ENCODE results near the gene SETDB1. TPM values are rescaled to one million over a fixed set of nuclear protein-coding genes. Genes with fewer than 3 reads are reported as not detected.

SETDB1 gene
- total and polyA plus RNA-seq, 7 donors, result 5.5 to 36.0 (median 24.5) TPM

GRCh38 chr1:150994248-150994647 is 68.1 kb downstream of the SETDB1 start:
- Histone ChIP-seq H3K36me3 (peaks cover 7 to 29% (median 23%) of the 10 kb centered on the region in 4 donors), H3K4me3 (no peak overlapping the region), H3K4me1 (peaks cover 0 to 12% (median 0%) of the 10 kb centered on the region in 4 donors), H3K27me3 (no peaks in the 10 kb centered on the region), H3K27ac (no peak overlapping the region), H3K9me3 (no peaks in the 10 kb centered on the region)
- intact Hi-C loops (cut with DNase I), result no loop called here
- no peak for TF ChIP-seq POLR2A (IDR thresholded peaks at IDR 0.05)
- no peak for DNase-seq
- WGBS, 2 donors, result 81 to 87% methylated on average over 3 of the region's 3 CpGs

- peak overlapping the region; percentile 38 to 64 (median 63) for H3K27ac ChIP-seq
- intact Hi-C loops (cut with DNase I), result no loop called here
- H3K36me3 ChIP-seq, result peaks cover 9 to 40% (median 27%) of the 10 kb centered on the region in 4 donors
These were observed 69.3 kb downstream of the SETDB1 start for GRCh38 chr1:150995460-150995859.

GRCh38 chr1:150995896-150996295 is 69.7 kb downstream of the SETDB1 start:
- Histone ChIP-seq H3K27ac (peak overlapping the region; percentile 38 to 64 (median 63)), H3K36me3 (peaks cover 9 to 44% (median 28%) of the 10 kb centered on the region in 4 donors), H3K27me3 (no peaks in the 10 kb centered on the region), H3K4me3 (no peak overlapping the region), H3K4me1 (peaks cover 0 to 12% (median 0%) of the 10 kb centered on the region in 4 donors), H3K9me3 (no peaks in the 10 kb centered on the region)
- peak; percentile 80 for DNase-seq
- 34 to 52% methylated on average over 9 of the region's 9 CpGs for WGBS, 2 donors
- intact Hi-C loops (cut with DNase I), result no loop called here
- TF ChIP-seq POLR2AphosphoS5 (IDR thresholded peaks at IDR 0.05), result no peak
- TF ChIP-seq CTCF (IDR thresholded peaks at IDR 0.05), result peak; percentile 76 to 86 (median 80)

More at GRCh38 chr1:150995460-150995859, 69.3 kb downstream of the SETDB1 start:
- no peak for TF ChIP-seq POLR2A (IDR thresholded peaks at IDR 0.05)
- TF ChIP-seq POLR2AphosphoS5 (IDR thresholded peaks at IDR 0.05), result no peak
- TF ChIP-seq EP300 (IDR thresholded peaks at IDR 0.05), result no peak
- TF ChIP-seq CTCF (IDR thresholded peaks at IDR 0.05), result no peak
- H3K9me3 ChIP-seq, result no peaks in the 10 kb centered on the region
- WGBS, 2 donors, result 45 to 70% methylated on average over 4 of the region's 4 CpGs
- H3K27me3 ChIP-seq, result no peaks in the 10 kb centered on the region
- H3K4me1 ChIP-seq, result peaks cover 0 to 12% (median 0%) of the 10 kb centered on the region in 4 donors
- H3K4me3 ChIP-seq, result no peak overlapping the region
- DNase-seq, result no peak

- H3K27ac ChIP-seq, result no peak overlapping the region
- peaks cover 0 to 15% (median 1%) of the 10 kb centered on the region in 4 donors for H3K4me1 ChIP-seq
- H3K4me3 ChIP-seq, result no peak overlapping the region
- H3K36me3 ChIP-seq, result peaks cover 9 to 59% (median 34%) of the 10 kb centered on the region in 4 donors
- TF ChIP-seq POLR2A (IDR thresholded peaks at IDR 0.05) (no peak), POLR2AphosphoS5 (IDR thresholded peaks at IDR 0.05) (no peak)
- 91 to 92% methylated on average over 20 of the region's 20 CpGs for WGBS, 2 donors
- H3K9me3 ChIP-seq, result no peaks in the 10 kb centered on the region
- no peaks in the 10 kb centered on the region for H3K27me3 ChIP-seq
- DNase-seq, result no peak
- intact Hi-C loops (cut with DNase I), result no loop called here
These were observed 71.1 kb downstream of the SETDB1 start for GRCh38 chr1:150997126-150997872.

- H3K27me3 ChIP-seq, result no peaks in the 10 kb centered on the region
- TF ChIP-seq EP300 (IDR thresholded peaks at IDR 0.05), result no peak
- TF ChIP-seq POLR2AphosphoS5 (IDR thresholded peaks at IDR 0.05), result no peak
- no peak for TF ChIP-seq CTCF (IDR thresholded peaks at IDR 0.05)
- TF ChIP-seq POLR2A (IDR thresholded peaks at IDR 0.05), result no peak
- no peak overlapping the region for H3K4me3 ChIP-seq
- no peak overlapping the region for H3K27ac ChIP-seq
- no peaks in the 10 kb centered on the region for H3K9me3 ChIP-seq
- peaks cover 9 to 60% (median 34%) of the 10 kb centered on the region in 4 donors for H3K36me3 ChIP-seq
- no peak for DNase-seq
- intact Hi-C loops (cut with DNase I), result no loop called here
- peaks cover 0 to 22% (median 8%) of the 10 kb centered on the region in 4 donors for H3K4me1 ChIP-seq
- 65 to 77% methylated on average over 5 of the region's 5 CpGs for WGBS, 2 donors
These were observed 71.8 kb downstream of the SETDB1 start for GRCh38 chr1:150997949-150998348.

Measured in sigmoid colon (tissue), 7 donors.